ENCODE data around the gene MPHOSPH8. TPM values are rescaled to one million over a fixed set of nuclear protein-coding genes. Genes with fewer than 3 reads are reported as not detected.

Gene MPHOSPH8
- polyA plus RNA-seq (2013, experiment 1 of 2): 12.7 TPM
- 15.2 TPM for polyA plus RNA-seq (2013, experiment 2 of 2)

GRCh38 chr13:19633479-19634255 is at the start of gene MPHOSPH8:
Gene MPHOSPH8 (plus strand): TSS chr13:19633659. CDS start chr13:19633749, 90 bp downstream.
- peak within 1 kb of the TSS; percentile 9; the same call in 1 of the 2 replicates for H3K27ac ChIP-seq (ENCODE audit: low read depth, low read length)
- under 1% methylated on average over 58 of the region's 58 CpGs for WGBS
- H3K4me1 ChIP-seq (ENCODE audit: insufficient read depth, low read length): peaks cover 9% of the 10 kb centered on the region
- 0 out of 2 replicates have a peak, but pooled peaks cover 14% of the 10 kb centered on the region for H3K9me3 ChIP-seq (ENCODE audit: insufficient read depth, low read depth, low read length)
- H3K4me3 ChIP-seq (ENCODE audit: low read length): peak within 1 kb of the TSS; percentile 94
- H3K27me3 ChIP-seq (ENCODE audit: insufficient read depth, low read length): no peaks in the 10 kb centered on the region
- H3K9ac ChIP-seq (ENCODE audit: low read depth, low read length): peak within 1 kb of the TSS; percentile 73
- peaks cover 2% of the 10 kb centered on the region; the same call in 1 of the 2 replicates for H3K36me3 ChIP-seq (ENCODE audit: insufficient read depth, low read length)

- Histone ChIP-seq H3K27me3 (ENCODE audit: insufficient read depth, low read length) (no peaks in the 10 kb centered on the region), H3K9me3 (ENCODE audit: insufficient read depth, low read depth, low read length) (peaks cover 66% of the 10 kb centered on the region), H3K9ac (ENCODE audit: low read depth, low read length) (no peak overlapping the region), H3K36me3 (ENCODE audit: insufficient read depth, low read length) (no peaks in the 10 kb centered on the region), H3K4me3 (ENCODE audit: low read length) (no peak overlapping the region), H3K4me1 (ENCODE audit: insufficient read depth, low read length) (no peaks in the 10 kb centered on the region), H3K27ac (ENCODE audit: low read depth, low read length) (no peak overlapping the region)
- 82% methylated on average over 17 of the region's 17 CpGs for WGBS
Measured at GRCh38 chr13:19586904-19587634, 46.4 kb upstream of the MPHOSPH8 start.

GRCh38 chr13:19587635-19588300 is 45.7 kb upstream of the MPHOSPH8 start:
- H3K9ac ChIP-seq (ENCODE audit: low read depth, low read length): no peak overlapping the region

GRCh38 chr13:19589312-19589711 is 44.1 kb upstream of the MPHOSPH8 start:
- H3K9ac ChIP-seq (ENCODE audit: low read depth, low read length): no peak overlapping the region
- no peaks in the 10 kb centered on the region for H3K36me3 ChIP-seq (ENCODE audit: insufficient read depth, low read length)
- H3K9me3 ChIP-seq (ENCODE audit: insufficient read depth, low read depth, low read length): peaks cover 66% of the 10 kb centered on the region
- no peaks in the 10 kb centered on the region for H3K4me1 ChIP-seq (ENCODE audit: insufficient read depth, low read length)
- WGBS: 38% methylated on average over 2 of the region's 2 CpGs
- H3K27ac ChIP-seq (ENCODE audit: low read depth, low read length): no peak overlapping the region
- no peaks in the 10 kb centered on the region for H3K27me3 ChIP-seq (ENCODE audit: insufficient read depth, low read length)
- H3K4me3 ChIP-seq (ENCODE audit: low read length): no peak overlapping the region

More at GRCh38 chr13:19587635-19588300, 45.7 kb upstream of the MPHOSPH8 start:
- no peak overlapping the region for H3K4me3 ChIP-seq (ENCODE audit: low read length)
- peaks cover 63% of the 10 kb centered on the region for H3K9me3 ChIP-seq (ENCODE audit: insufficient read depth, low read depth, low read length)
- H3K27ac ChIP-seq (ENCODE audit: low read depth, low read length): no peak overlapping the region
- WGBS: 88% methylated on average over 9 of the region's 9 CpGs
- no peaks in the 10 kb centered on the region for H3K36me3 ChIP-seq (ENCODE audit: insufficient read depth, low read length)
- H3K27me3 ChIP-seq (ENCODE audit: insufficient read depth, low read length): no peaks in the 10 kb centered on the region
- no peaks in the 10 kb centered on the region for H3K4me1 ChIP-seq (ENCODE audit: insufficient read depth, low read length)

- Histone ChIP-seq H3K27ac (ENCODE audit: low read depth, low read length) (no peak overlapping the region), H3K4me1 (ENCODE audit: insufficient read depth, low read length) (no peaks in the 10 kb centered on the region), H3K9me3 (ENCODE audit: insufficient read depth, low read depth, low read length) (peaks cover 63% of the 10 kb centered on the region), H3K27me3 (ENCODE audit: insufficient read depth, low read length) (no peaks in the 10 kb centered on the region), H3K36me3 (ENCODE audit: insufficient read depth, low read length) (no peaks in the 10 kb centered on the region), H3K4me3 (ENCODE audit: low read length) (no peak overlapping the region), H3K9ac (ENCODE audit: low read depth, low read length) (no peak overlapping the region)
- WGBS: 88% methylated on average over 4 of the region's 5 CpGs
Measured at GRCh38 chr13:19590423-19590822, 43.0 kb upstream of the MPHOSPH8 start.

- WGBS: 83% methylated on average over 7 of the region's 7 CpGs
- Histone ChIP-seq H3K27ac (ENCODE audit: low read depth, low read length) (no peak overlapping the region), H3K4me3 (ENCODE audit: low read length) (no peak overlapping the region), H3K36me3 (ENCODE audit: insufficient read depth, low read length) (no peaks in the 10 kb centered on the region), H3K4me1 (ENCODE audit: insufficient read depth, low read length) (no peaks in the 10 kb centered on the region), H3K9me3 (ENCODE audit: insufficient read depth, low read depth, low read length) (peaks cover 63% of the 10 kb centered on the region), H3K27me3 (ENCODE audit: insufficient read depth, low read length) (no peaks in the 10 kb centered on the region), H3K9ac (ENCODE audit: low read depth, low read length) (no peak overlapping the region)
Measured at GRCh38 chr13:19591864-19592263, 41.6 kb upstream of the MPHOSPH8 start.

- no peak overlapping the region for H3K4me3 ChIP-seq (ENCODE audit: low read length)
- H3K36me3 ChIP-seq (ENCODE audit: insufficient read depth, low read length): no peaks in the 10 kb centered on the region
- 91% methylated on average over 1 of the region's 1 CpG for WGBS
- peaks cover 58% of the 10 kb centered on the region for H3K9me3 ChIP-seq (ENCODE audit: insufficient read depth, low read depth, low read length)
- H3K27me3 ChIP-seq (ENCODE audit: insufficient read depth, low read length): no peaks in the 10 kb centered on the region
- no peak overlapping the region for H3K9ac ChIP-seq (ENCODE audit: low read depth, low read length)
- H3K27ac ChIP-seq (ENCODE audit: low read depth, low read length): no peak overlapping the region
- H3K4me1 ChIP-seq (ENCODE audit: insufficient read depth, low read length): no peaks in the 10 kb centered on the region
Measured at GRCh38 chr13:19592657-19593180, 40.7 kb upstream of the MPHOSPH8 start.

GRCh38 chr13:19596086-19596485 is 37.4 kb upstream of the MPHOSPH8 start:
- Histone ChIP-seq H3K27ac (ENCODE audit: low read depth, low read length) (no peak overlapping the region), H3K9ac (ENCODE audit: low read depth, low read length) (no peak overlapping the region), H3K4me1 (ENCODE audit: insufficient read depth, low read length) (no peaks in the 10 kb centered on the region), H3K4me3 (ENCODE audit: low read length) (no peak overlapping the region), H3K36me3 (ENCODE audit: insufficient read depth, low read length) (no peaks in the 10 kb centered on the region), H3K9me3 (ENCODE audit: insufficient read depth, low read depth, low read length) (peaks cover 49% of the 10 kb centered on the region), H3K27me3 (ENCODE audit: insufficient read depth, low read length) (peaks cover 1% of the 10 kb centered on the region)
- 98% methylated on average over 3 of the region's 3 CpGs for WGBS

GRCh38 chr13:19596960-19597361 is 36.5 kb upstream of the MPHOSPH8 start:
- Histone ChIP-seq H3K4me1 (ENCODE audit: insufficient read depth, low read length) (no peaks in the 10 kb centered on the region), H3K27me3 (ENCODE audit: insufficient read depth, low read length) (peaks cover 10% of the 10 kb centered on the region), H3K9ac (ENCODE audit: low read depth, low read length) (no peak overlapping the region), H3K27ac (ENCODE audit: low read depth, low read length) (no peak overlapping the region), H3K4me3 (ENCODE audit: low read length) (no peak overlapping the region), H3K9me3 (ENCODE audit: insufficient read depth, low read depth, low read length) (peaks cover 41% of the 10 kb centered on the region), H3K36me3 (ENCODE audit: insufficient read depth, low read length) (no peaks in the 10 kb centered on the region)
- WGBS: 82% methylated on average over 6 of the region's 6 CpGs

- H3K9me3 ChIP-seq (ENCODE audit: insufficient read depth, low read depth, low read length): peaks cover 37% of the 10 kb centered on the region
- H3K4me3 ChIP-seq (ENCODE audit: low read length): no peak overlapping the region
- 86% methylated on average over 4 of the region's 5 CpGs for WGBS
- H3K36me3 ChIP-seq (ENCODE audit: insufficient read depth, low read length): no peaks in the 10 kb centered on the region
- no peak overlapping the region for H3K27ac ChIP-seq (ENCODE audit: low read depth, low read length)
- no peak overlapping the region for H3K9ac ChIP-seq (ENCODE audit: low read depth, low read length)
- H3K27me3 ChIP-seq (ENCODE audit: insufficient read depth, low read length): peaks cover 16% of the 10 kb centered on the region
- no peaks in the 10 kb centered on the region for H3K4me1 ChIP-seq (ENCODE audit: insufficient read depth, low read length)
Measured at GRCh38 chr13:19597523-19597922, 35.9 kb upstream of the MPHOSPH8 start.
